HL-60/S4 treated with retinoic acid at 250 ng/mL for 4 days and 3 days (cell line): ENCODE measurements around the gene ERVK3-1.
"Not testable (repeated sequence)": the region's sequence is repeated elsewhere in the genome, so short reads cannot be mapped to it uniquely, and the experiment has no call there.

Experiments used
- in situ Hi-C: fragments of 300-500 bp; cut with MboI; formaldehyde crosslinking; loops from 2 replicates; pipeline ENCODE4 v1.7.0; 2022; ENCODE audit warnings: low sequenced_read_pairs

Gene ERVK3-1

DNA sequence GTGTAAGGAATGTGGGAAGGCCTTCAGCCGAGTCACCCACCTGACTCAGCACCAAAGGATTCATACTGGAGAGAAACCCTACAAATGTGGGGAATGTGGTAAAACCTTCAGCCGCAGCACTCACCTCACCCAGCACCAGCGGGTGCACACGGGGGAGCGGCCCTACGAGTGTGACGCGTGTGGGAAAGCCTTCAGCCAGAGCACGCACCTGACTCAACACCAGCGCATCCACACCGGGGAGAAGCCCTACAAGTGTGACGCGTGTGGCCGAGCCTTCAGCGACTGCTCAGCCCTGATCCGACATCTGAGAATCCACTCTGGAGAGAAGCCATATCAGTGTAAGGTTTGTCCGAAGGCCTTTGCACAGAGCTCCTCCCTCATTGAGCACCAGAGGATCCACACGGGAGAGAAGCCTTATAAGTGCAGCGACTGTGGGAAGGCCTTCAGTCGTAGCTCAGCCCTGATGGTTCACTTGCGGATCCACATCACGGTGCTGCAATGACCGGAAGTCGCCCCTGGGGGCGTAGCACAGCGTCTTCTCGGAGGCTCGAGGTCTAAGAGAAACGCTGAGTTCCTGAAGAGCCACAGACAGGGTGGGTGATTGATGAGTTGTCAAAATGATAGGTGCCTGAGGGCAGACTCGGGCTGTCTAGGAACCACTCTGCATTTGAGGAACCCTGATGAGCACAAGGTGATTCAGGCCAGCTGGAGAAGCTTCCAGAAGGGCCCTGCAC, 33.8 kb downstream of the ERVK3-1 start:
- in situ Hi-C loops: no loop called here

DNA sequence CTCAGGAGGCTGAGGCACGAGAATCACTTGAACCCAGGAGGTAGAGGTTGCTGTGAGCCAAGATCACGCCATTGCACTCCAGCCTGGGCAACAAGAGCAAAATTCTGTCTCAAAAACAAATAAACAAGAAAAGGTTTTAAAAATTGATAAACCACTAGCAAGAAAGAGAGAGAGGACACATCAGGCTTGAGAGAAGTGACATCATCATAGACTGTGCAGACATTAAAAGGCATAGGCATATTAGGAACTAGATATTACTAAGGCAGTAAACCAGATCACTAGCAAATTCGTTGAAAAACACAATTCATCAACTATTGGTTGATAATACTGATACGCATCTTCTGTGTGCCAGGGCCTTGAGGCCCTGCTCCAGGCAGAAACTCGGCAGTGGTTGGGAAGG, 40.4 kb downstream of the ERVK3-1 start:
- in situ Hi-C loops: no loop called here

DNA sequence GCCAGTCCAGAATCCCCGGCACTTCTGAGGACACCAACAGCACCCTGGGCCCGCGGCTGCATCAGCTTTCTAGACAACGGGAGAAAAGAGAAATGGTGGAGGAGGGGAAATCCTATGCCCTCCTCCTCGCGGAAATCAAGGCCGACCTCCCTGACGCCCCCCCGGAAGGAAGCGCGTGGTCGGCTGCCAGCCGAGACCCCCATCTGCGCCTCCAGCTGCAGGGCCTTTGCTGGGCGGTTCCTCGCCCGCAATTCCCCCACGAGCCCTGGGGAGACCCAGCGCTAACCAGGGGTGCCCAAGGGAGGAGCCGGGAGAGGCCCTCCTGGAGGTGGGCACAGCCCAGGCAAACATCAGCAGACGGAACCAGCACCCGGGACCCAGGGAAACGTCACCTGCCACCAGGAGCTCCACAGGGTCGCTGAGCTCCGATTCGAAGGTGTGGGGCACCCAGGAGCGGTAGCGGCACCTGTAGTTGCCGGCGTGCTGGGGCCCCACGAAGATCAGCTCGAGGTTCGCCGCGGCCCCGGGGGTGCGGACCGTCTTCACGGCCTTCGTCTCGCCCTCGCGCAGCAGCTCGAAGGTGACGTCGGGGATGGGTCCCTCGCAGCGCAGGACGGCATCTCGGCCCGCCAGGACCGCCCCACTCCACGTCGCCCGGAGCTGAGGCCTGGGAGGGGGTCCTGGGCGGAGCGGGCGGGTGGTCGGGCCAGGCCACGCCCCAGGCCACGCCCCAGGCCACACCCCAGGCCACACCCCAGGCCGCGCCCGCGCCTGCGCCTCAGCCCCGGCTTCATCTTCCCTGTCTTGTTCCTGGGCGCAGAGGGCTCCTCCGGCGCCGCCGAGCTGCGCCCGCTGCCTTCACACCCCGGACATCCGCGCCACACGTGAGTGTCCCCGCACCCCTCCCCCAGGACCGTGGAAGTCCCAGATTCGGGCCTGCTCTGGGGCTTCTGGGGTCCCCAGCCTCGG, 42.1 kb downstream of the ERVK3-1 start:
- in situ Hi-C loops: no loop called here

DNA sequence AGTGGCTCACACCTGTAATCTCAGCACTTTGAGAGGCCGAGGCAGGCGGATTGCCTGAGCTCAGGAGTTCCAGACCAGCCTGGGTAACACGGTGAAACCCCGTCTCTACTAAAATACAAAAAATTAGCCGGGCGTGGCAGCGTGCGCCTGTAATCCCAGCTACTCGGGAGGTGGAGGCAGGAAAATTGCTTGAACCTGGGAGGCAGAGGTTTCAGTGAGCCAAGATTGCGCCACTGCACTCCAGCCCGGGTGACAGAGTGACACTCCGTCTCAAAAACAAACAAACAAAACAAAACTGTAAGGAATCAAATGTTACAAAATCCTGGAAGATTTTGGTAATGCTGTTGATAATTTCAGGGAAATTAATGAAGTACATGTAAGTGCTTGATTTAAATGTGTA, 42.9 kb downstream of the ERVK3-1 start:
- in situ Hi-C loops: not testable (repeated sequence)

DNA sequence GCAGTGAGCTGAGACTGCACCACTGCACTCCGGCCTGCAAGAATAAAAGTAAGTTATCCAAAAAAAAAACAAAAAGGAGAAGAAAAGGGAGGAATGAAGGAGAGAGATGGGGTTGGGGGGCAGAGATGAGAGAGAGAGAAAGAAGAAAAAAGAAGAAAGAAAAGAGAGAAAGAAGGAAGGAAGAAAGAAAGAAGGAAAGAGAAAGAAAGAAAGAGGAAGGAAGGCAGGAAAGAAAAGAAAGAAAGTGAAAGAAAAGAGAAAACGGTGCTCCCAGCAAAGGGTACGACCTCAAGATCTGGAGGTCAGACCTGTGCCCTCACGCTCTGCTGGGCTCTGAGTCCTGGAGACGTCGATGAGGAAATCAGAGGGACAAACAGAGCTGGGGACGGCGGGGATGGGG, 44.4 kb downstream of the ERVK3-1 start:
- in situ Hi-C loops: no loop called here

DNA sequence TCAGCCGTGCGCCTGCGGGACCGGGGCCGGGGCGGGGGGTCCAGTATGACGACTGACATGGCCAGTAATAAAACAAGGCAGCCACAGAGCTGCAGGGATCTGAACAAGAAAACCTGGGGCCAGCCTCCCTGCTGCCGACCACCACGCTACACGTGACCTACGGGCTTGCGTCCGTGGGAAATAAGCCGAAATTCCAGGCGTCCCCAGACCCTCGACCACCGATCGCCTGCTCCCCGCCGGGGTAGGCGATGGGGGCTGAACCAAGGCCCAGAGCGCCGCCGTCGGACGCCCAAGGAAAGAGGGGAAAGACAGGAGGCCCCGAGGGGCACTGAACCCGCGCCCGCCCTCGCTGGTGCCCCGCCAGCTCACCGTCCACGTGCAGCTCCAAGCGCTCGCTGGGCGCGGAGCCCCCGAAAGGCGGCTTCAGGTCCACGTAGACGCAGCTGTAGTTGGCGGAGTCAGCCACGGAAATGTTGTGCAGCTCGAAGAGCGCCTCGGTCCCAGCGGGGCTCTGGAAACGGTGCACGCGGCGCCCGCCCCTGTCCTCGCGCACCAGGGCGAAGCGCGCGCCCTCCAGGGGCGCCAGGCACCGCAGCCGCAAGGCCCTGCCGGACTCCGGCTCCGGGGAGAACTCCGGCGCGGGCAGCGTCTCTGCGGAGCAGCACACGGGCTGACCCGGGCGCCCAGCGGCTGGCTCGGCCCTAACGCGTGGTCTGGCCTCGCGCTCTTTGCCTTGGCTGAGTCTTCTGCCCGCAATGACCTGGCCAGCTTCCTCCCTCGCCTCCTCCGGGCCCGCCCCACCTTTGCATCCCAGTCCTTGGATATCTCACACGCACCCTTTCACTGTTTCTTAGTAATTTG, 45.1 kb downstream of the ERVK3-1 start:
- in situ Hi-C loops: no loop called here

DNA sequence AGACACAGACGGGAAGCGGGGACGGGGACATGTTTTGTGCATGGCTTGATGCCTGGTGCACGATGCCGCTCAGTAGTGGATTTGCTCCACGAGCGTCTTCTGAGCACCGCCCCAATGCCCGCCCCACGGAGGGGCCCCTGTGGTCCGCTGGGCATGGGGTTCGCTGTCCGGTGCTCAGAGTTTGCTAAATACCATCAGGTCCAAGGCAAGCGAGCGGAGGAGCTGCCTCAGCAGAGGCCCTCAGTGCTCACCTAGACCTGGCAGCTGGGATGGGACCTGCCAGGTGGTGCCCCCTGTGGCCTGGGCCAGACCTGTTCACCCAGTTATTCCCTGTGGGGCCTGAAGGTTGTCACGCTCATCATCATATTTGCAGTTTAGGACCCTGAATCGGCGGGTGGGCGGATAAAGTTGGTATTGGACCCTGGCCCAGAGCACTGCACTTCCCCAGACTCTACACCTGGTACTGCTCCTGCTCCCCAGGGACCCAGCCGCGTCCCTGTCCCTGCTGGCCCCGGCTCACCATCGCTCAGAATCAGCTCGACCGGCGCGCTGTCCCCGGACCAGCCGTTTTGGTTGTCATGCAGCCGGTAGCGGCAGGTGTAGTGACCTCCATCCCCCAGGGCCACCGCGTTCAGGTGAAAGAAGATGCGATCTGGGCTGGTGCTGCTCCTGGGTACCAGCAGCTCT, 45.8 kb downstream of the ERVK3-1 start:
- in situ Hi-C loops: no loop called here

DNA sequence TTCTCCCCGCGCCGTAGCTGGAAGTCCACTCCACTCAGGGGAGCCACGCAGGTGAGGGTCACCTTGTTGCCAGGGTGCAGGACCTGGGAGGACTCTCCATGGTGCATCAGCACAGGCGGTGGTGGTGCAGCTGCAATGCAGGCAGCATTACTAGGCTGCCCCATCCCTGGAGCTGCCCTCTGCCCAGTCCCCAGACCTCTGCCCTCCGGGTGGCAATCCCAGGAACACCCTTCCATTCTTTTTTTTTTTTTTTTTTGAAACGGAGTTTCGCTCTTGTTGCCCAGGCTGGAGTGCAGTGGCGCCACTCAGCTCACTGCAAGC, 46.3 kb downstream of the ERVK3-1 start:
- in situ Hi-C loops: no loop called here

DNA sequence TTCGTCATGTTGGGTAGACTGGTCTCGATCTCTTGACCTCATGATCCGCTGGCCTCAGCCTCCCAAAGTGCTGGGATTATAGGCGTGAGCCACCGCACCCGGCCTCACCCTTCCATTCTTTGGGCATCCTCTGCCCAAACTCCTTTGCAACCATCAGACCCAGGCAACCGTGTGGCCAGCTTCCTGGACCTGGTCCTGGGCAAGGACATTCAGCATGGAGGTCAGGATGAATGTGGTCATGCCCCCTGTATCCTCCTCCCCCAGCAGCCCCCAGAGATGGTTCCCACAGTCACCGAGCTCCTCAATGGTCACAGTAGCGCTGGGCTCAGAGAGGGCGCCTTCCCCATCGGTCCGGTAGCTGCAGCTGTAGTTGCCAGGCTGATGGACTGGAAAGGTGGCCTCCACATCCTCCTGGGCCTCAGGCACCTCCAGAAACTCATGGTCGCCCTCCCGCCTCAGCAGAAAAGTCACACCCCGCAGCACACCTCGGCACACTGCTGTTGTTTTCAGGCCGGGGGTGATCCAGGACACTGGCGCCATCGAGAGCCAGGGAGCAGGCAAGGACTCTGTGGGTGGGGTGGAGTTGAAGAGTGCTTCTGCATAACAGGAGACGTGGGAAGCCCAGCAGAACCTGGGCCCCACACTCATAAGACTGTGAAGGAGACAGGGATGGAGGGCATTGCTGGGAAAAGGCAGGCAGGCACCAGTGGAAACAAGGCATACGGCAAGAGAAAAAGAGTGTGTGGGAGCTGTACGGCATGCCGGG, 47.0 kb downstream of the ERVK3-1 start:
- in situ Hi-C loops: no loop called here

DNA sequence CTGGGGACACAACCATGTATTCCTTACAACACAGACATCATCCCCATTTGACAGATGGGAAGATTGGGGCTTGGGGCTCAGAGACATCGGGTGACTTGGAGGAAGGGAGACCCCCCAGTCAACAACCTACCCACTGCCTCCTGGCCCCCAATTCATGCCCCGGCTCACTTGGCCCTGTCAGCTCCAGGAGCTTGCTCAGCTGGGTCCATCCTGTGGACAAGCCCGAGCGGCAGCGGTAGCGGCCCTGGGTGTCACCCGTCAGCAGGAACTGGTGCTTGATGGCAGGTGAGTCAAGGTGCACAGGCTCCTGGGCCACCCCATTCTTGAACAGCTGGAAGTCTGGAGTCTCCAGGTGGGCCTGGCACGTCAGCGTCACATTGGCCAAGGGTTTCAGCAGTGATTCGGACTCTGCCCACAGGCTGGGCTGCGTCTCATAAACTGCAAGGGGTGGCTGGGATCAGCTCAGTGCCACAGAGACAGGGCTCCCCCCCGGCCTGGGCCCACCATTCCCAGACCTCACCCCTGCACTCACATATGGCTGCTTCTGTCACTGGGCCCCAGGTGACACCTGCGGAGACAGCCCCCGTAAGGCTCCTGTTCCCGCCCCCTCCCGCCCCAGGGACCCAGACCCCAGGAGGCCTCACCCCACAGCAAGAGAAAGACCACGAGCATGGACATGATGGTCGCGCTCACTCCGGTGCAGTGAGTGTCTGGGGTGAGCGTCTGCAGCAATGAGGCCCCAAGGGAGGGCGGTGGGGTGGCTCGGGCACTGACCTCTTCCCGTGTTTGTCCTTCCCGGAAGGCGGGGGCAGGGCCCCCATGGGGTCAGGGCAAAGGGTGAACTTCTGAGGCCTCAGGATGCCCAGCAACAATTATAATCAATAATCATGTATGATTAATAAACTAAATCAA, 47.8 kb downstream of the ERVK3-1 start, which contains the start of gene A1BG:
Gene A1BG, minus strand, starts transcription at position 733 of the 912 bp plus-strand sequence. Its CDS starts 55 bp downstream, at position 678.
- in situ Hi-C loops: no loop called here

DNA sequence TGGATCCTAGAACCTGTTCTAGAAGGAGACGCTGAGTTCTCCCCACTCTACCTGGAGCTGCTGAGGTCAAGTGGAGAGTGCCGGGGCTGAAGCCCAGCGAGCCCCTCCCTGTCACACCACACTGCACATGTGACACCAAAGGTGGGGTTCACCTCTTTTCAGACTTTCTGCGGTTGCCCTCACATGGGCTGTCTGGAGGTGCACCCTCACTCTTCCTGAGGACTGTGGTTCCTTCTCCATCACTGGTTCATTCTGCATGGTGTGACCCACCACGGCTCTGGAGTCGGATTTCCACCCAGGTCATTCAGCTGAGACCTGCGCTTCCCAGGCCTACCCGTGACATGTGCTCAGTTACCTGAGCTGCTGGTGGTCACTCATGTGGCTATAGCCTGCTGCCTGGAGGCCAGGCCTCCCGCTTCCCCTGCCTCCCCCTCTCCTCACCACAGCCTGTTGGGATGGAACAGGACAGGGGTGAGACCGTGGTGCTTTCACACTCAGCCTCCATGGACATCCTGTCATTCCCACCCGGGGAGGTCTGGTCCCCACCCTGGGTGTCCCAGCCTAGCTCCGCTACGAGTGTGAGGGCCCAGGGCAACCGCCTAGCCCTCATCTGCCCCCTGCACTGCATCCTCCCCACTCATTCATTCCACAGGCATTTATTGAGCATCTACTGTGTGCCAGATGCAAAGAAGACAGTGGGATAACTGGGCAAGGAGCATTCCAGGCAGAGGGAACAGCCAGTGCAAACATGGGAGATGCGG, 48.7 kb downstream of the ERVK3-1 start:
- in situ Hi-C loops: no loop called here

DNA sequence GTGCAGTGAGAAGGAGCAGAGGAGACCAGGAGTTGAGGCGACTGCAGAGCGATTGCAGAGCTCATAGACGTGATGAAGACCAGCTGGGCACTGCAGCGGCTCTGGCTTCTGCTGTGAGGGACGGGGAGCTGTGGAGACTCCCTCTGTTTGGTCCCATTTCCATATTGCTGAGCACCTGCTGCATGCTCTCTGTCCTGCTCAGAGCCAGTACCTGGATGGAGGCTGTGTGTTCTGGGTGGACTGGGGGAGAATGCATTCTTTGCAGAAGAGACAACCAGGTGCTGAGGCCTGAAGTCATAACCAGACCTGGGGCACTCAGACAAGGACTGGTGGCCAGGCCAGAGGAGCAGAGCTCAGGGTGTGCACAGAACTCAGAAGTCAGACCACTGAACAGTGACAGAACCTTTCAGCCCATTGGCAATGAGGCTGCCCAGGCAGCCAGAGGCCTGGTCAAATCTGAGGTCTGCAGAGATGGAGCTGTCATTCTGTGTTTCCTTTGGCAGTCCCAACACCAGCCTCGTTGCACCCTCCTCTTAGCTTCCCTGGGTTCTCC, 49.4 kb downstream of the ERVK3-1 start:
- in situ Hi-C loops: no loop called here

DNA sequence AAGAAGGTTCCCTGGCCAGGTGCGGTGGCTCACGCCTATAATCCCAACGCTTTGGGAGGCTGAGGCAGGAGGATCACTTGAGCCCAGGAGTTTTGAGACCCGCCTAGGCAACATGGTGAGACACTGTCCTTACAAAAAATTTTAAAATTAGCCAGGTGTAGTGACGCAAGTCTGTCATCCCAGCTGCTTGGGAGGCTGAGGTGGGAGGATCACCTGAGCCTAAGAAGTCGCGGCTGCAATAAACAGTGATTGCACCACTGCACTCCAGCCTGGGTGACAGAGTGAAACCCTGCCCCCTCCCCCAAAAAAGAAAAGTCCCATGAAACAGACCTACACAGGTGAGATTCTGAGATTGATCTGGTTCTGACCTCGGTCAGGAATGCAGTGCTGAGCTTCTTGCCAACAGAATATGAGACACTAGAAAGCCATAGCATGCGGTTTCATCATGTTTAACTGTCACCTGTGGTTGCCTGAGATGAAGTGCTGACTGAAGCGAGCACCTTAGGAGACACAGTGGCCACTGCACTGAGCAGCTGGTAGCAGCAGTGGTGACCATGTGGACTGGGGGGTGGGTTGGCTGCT, 50.1 kb downstream of the ERVK3-1 start:
- in situ Hi-C loops: no loop called here

DNA sequence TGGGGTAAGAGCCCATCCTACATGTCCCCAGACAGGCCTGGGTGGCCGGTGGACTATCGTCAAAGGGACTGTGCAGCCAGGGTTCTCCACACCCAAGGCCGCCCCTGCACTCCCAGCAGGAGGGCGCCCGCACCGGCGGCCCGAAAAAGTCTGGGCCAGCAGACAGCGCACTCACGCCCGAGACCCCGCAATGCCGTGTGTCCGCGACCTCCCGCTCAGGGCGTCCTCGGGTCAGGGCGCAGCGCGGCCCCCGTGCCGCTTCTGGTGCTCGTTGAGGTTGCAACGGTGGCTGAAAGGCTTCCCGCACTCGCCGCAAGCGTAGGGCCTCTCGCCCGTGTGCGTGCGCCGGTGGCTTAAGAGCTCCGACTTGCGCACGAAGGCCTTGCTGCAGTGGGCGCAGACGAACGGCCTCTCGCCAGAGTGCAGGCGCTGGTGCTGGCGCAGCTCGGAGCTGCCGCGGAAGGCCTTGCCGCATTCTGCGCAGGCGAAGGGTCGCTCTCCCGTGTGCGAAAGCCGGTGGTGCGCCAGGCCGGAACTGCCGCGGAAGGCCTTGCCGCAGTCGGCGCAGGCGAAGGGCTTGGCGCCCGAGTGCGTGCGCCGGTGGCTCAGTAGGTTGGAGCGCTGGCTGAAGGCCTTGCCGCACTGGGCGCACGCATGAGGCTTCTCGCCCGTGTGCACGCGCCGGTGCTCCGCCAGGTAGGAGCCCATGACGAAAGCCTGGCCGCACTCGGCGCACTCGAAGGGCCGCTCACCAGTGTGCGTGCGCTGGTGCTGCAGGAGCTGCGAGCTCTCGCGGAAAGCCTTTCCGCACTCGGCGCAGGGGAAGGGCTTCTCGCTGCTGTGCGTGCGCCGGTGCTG, 51.0 kb downstream of the ERVK3-1 start:
- in situ Hi-C loops: no loop called here

DNA sequence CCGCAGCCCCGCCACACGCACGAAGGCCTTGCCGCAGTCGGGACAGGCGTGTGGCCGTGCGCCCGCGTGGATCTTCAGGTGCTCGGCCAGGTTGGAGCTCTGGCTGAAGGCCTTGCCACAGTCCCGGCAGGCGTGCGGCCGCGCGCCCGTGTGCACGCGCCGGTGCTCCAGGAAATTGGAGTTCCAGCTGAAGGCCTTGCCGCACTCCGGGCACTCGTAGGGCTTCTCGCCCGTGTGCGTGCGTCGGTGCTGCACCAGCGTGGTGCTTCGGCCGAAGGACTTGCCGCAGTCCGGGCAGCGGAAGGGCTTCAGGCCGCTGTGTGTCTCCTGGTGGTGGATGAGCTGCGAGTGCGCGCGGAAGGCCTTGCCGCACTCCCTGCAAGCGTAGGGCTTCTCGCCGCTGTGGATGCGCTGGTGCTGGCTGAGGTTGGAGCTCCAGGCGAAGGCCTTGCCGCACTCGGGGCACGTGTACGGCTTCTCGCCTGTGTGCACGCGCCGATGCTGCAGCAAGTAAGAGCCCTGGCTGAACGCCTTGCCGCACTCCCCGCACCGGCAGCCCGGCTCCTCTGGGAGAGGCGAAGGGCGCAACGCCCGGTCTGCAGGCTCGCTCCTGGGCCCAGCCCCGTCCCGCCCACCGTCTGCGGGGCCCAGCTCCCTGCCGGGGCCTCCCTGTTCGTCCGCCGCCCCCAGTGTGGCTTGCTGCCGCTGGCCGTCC, 51.7 kb downstream of the ERVK3-1 start:
- in situ Hi-C loops: no loop called here
